Neural progenitor cell (in vitro differentiated cells): ENCODE measurements around the gene CSGALNACT2. TPM values are rescaled to one million over a fixed set of nuclear protein-coding genes. Genes with fewer than 3 reads are reported as not detected.
A peak's percentile ranks its signal among the peaks of the same experiment; 100 is the strongest.

ENCODE experiments used
- DNase-seq: peaks from one replicate; pipeline ENCODE4 v3.0.0-alpha.2; 2016; ENCODE audit warnings: low spot score
- H2AFZ ChIP-seq: fragments of 200-600 bp; sonication (generic); replicated peaks from 2 replicates; pipeline ENCODE4 v1.6.1; 2016; ENCODE audit warnings: antibody characterized with exemption
- H3F3A ChIP-seq: fragments of 200-600 bp; sonication (generic); 2 replicates; pipeline ENCODE4 v1.6.1; 2016; ENCODE audit warnings: antibody characterized with exemption, low read depth
- H3K27ac ChIP-seq: fragments of 200-600 bp; sonication (generic); 2 replicates; pipeline ENCODE4 v1.5.1; 2016; ENCODE audit warnings: mild to moderate bottlenecking
- H3K27me3 ChIP-seq: fragments of 200-600 bp; sonication (generic); 2 replicates; pipeline ENCODE4 v1.6.1; 2016; ENCODE audit warnings: mild to moderate bottlenecking, moderate library complexity
- H3K36me3 ChIP-seq: fragments of 200-600 bp; sonication (generic); 2 replicates; pipeline ENCODE4 v1.5.1; 2016
- H3K4me1 ChIP-seq: fragments of 200-600 bp; sonication (generic); 2 replicates; pipeline ENCODE4 v1.6.1; 2016; ENCODE audit warnings: mixed run types
- H3K4me2 ChIP-seq: fragments of 200-600 bp; sonication (generic); 2 replicates; pipeline ENCODE4 v1.6.1; 2016
- H3K4me3 ChIP-seq: fragments of 200-600 bp; sonication (generic); 2 replicates; pipeline ENCODE4 v1.5.1; 2016
- H3K79me2 ChIP-seq: fragments of 200-600 bp; sonication (generic); 2 replicates; pipeline ENCODE4 v1.6.1; 2016; ENCODE audit warnings: low read depth
- H3K9ac ChIP-seq: fragments of 200-600 bp; sonication (generic); 2 replicates; pipeline ENCODE4 v1.6.1; 2016
- H3K9me3 ChIP-seq: fragments of 200-600 bp; sonication (generic); 2 replicates; pipeline ENCODE4 v1.5.1; 2016; ENCODE audit warnings: low read depth
- H4K20me1 ChIP-seq: fragments of 200-600 bp; sonication (generic); 2 replicates; pipeline ENCODE4 v1.6.1; 2016; ENCODE audit warnings: low read depth
- H3K27ac Mint-ChIP-seq: 3 replicates; pipeline ENCODE4 v1.8.0; 2021; ENCODE audit warnings: mixed read lengths
- H3K27me3 Mint-ChIP-seq: 2 replicates; pipeline ENCODE4 v1.8.0; 2022; ENCODE audit warnings: low read depth, mild to moderate bottlenecking, inconsistent platforms, moderate library complexity, mixed read lengths; ENCODE audit not compliant: insufficient read depth
- H3K36me3 Mint-ChIP-seq: 3 replicates; pipeline ENCODE4 v1.8.0; 2021; ENCODE audit warnings: mixed read lengths
- H3K4me1 Mint-ChIP-seq: 3 replicates; pipeline ENCODE4 v1.8.0; 2021; ENCODE audit warnings: mixed read lengths
- H3K4me3 Mint-ChIP-seq: 3 replicates; pipeline ENCODE4 v1.8.0; 2021; ENCODE audit warnings: mild to moderate bottlenecking, moderate library complexity, mixed read lengths
- H3K9me3 Mint-ChIP-seq: 3 replicates; pipeline ENCODE4 v1.8.0; 2020; ENCODE audit warnings: mixed read lengths
- CTCF ChIP-seq: fragments of 200-600 bp; sonication (generic); IDR thresholded peaks from 2 replicates; pipeline ENCODE4 v1.5.1; 2017; ENCODE audit warnings: antibody characterized with exemption, mild to moderate bottlenecking
- EZH2 ChIP-seq: fragments of 200-600 bp; sonication (generic); IDR thresholded peaks from 2 replicates; pipeline ENCODE4 v1.6.1; 2017; ENCODE audit warnings: antibody characterized with exemption, mild to moderate bottlenecking, moderate library complexity
- EZH2phosphoT487 ChIP-seq: fragments of 200-600 bp; sonication (generic); IDR thresholded peaks from 2 replicates; pipeline ENCODE4 v1.6.1; 2017; ENCODE audit warnings: antibody characterized with exemption
- total RNA-seq: library from RNA; depleted of rRNA; stranded (reverse); fragments of >200 nt; gene quantifications from 2 replicates; pipeline ENCODE4 v1.2.3, GENCODE V29; 2015; ENCODE audit warnings: low replicate concordance

CSGALNACT2 gene
- total RNA-seq, 1 donor from 2014 or later: 9.3 TPM

- Mint-ChIP-seq H3K4me3 (no peak overlapping the region), H3K27me3 (peaks cover 6% of the 10 kb centered on the region), H3K27ac (no peak overlapping the region), H3K9me3 (no peaks in the 10 kb centered on the region), H3K36me3 (no peaks in the 10 kb centered on the region), H3K4me1 (no peaks in the 10 kb centered on the region)
- H3K9me3 ChIP-seq: no peaks in the 10 kb centered on the region
- H3K27me3 ChIP-seq: peaks cover 24% of the 10 kb centered on the region
- H2AFZ ChIP-seq: no peak overlapping the region
- no peaks in the 10 kb centered on the region for H3K4me1 ChIP-seq
- no peaks in the 10 kb centered on the region for H3K36me3 ChIP-seq
- H3K27ac ChIP-seq: no peak overlapping the region
- H3K79me2 ChIP-seq: no peaks in the 10 kb centered on the region
- no peak overlapping the region for H3K9ac ChIP-seq
- H4K20me1 ChIP-seq: no peaks in the 10 kb centered on the region
- no peaks in the 10 kb centered on the region for H3F3A ChIP-seq
- no peak overlapping the region for H3K4me3 ChIP-seq
- TF ChIP-seq CTCF: no peak
- TF ChIP-seq EZH2phosphoT487: no peak
- no peak for TF ChIP-seq EZH2
- H3K4me2 ChIP-seq: no peak overlapping the region
- DNase-seq: no peak
Observed at GRCh38 chr10:43102063-43102828, 36.0 kb upstream of the CSGALNACT2 start.

GRCh38 chr10:43105102-43105955 lies 32.9 kb upstream of the CSGALNACT2 start:
- Histone ChIP-seq H4K20me1 (no peaks in the 10 kb centered on the region), H3F3A (no peaks in the 10 kb centered on the region), H3K27ac (no peak overlapping the region), H3K9me3 (no peaks in the 10 kb centered on the region), H3K9ac (no peak overlapping the region), H2AFZ (peak overlapping the region; percentile 88), H3K27me3 (peaks cover 24% of the 10 kb centered on the region), H3K4me2 (peak overlapping the region; percentile 85), H3K4me3 (peak overlapping the region; percentile 55), H3K36me3 (no peaks in the 10 kb centered on the region), H3K79me2 (no peaks in the 10 kb centered on the region), H3K4me1 (no peaks in the 10 kb centered on the region)
- H3K27ac Mint-ChIP-seq: no peak overlapping the region
- DNase-seq: peak; percentile 92
- H3K36me3 Mint-ChIP-seq: no peaks in the 10 kb centered on the region
- H3K27me3 Mint-ChIP-seq: peaks cover 6% of the 10 kb centered on the region
- no peaks in the 10 kb centered on the region for H3K4me1 Mint-ChIP-seq
- TF ChIP-seq EZH2 (peak; percentile 49), CTCF (peak; percentile 97), EZH2phosphoT487 (peak; percentile 44)
- peak overlapping the region; percentile 82 for H3K4me3 Mint-ChIP-seq
- no peaks in the 10 kb centered on the region for H3K9me3 Mint-ChIP-seq

GRCh38 chr10:43105956-43106229 lies 32.4 kb upstream of the CSGALNACT2 start:
- H4K20me1 ChIP-seq: no peaks in the 10 kb centered on the region
- H3K9ac ChIP-seq: no peak overlapping the region
- no peak overlapping the region for H2AFZ ChIP-seq
- H3F3A ChIP-seq: no peaks in the 10 kb centered on the region
- Mint-ChIP-seq H3K4me3 (no peak overlapping the region), H3K27me3 (peaks cover 4% of the 10 kb centered on the region), H3K27ac (no peak overlapping the region), H3K4me1 (no peaks in the 10 kb centered on the region), H3K9me3 (no peaks in the 10 kb centered on the region), H3K36me3 (no peaks in the 10 kb centered on the region)
- DNase-seq: no peak
- H3K4me3 ChIP-seq: no peak overlapping the region
- peaks cover 24% of the 10 kb centered on the region for H3K27me3 ChIP-seq
- H3K9me3 ChIP-seq: no peaks in the 10 kb centered on the region
- TF ChIP-seq EZH2phosphoT487: no peak
- no peak for TF ChIP-seq CTCF
- TF ChIP-seq EZH2: no peak
- no peaks in the 10 kb centered on the region for H3K79me2 ChIP-seq
- no peaks in the 10 kb centered on the region for H3K4me1 ChIP-seq
- no peaks in the 10 kb centered on the region for H3K36me3 ChIP-seq
- H3K27ac ChIP-seq: no peak overlapping the region
- no peak overlapping the region for H3K4me2 ChIP-seq
